ENCODE measurements around the gene PDXK.

PDXK gene

GRCh38 chr21:43808832-43809251 is 89.9 kb downstream of the PDXK start:
- no peak for DNase-seq

GRCh38 chr21:43809346-43809799 is 90.4 kb downstream of the PDXK start:
- no peak for DNase-seq

DNA sequence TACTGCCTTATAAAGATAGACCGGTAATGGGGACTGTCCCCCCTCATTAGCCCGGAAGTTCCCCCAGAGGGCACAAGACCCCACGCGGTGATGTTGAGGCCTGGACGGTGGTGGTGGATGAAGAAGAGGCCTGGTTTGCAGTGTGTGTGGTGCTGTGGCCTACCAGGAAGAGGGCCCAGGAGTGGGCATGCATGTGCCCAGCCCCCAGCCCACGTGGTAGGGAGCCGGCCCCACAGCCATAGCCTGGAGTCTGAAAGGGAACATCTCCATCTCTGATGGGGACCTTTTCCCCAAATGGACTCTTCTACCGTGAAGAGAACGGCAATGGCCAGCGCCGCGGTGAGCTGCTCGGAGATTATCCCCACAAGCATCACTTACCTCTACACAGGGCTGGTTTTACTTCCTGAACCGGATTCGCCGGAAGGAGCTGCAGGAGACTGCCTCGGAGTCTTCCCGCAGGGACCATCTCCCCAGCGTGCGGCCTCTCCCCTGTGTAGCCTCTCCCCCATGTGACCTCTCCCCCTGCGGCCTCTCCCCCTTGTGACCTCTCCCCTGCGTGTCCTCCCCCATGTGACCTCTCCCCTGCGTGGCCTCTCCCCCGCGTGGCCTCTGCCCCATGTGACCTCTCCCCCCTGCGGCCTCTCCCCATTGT is 91.0 kb downstream of the PDXK start:
- no peak for DNase-seq

GRCh38 chr21:43810505-43811261 is 91.8 kb downstream of the PDXK start:
- peak; percentile 38 for DNase-seq

DNA sequence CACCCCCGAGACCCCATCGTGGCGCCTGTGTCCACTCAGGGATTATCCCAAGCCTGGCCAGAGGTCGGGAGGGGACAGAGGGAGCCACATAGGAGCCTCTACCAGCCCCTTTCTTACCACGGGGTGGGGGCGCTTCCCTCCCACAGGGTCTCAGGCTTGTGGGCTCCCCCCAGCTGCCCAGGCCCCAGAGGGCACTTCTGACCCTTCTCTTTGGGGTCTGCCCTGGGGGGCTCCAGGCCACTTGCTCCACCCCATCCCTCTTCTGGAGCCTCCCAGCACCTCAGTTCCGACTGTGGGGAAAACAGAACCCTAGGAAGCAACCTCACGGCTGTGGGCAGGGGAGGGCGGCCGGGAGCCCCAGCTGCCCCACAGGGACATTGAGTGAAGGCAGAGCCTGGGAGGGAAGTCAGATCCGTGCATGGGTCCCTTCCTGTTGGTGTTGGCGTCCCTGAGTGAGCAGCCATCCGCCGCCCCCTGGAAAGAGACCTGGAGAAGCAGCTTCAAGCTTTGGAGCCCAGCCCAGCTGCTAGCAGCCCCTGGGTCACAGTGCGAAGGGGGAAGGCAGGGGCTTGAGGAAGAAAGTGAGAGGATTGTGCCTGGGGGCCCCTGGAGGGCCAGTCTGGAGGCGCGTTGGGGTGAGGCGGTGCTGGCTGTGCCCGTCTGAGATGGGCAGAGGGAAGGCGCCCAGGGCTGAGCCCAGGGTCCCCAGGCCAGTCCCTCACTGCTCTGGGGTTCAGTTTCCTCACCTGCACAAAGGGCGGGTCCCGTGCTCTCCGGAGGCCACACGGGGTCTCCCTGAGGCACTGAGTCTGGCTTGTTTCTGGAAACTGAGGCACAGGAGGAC is 92.6 kb downstream of the PDXK start:
- no peak for DNase-seq
